Mesenchymal stem cell (in vitro differentiated cells and primary cell): ENCODE measurements around the gene PDE4B.

Experiments used
- DNase-seq: peaks from one replicate; pipeline ENCODE4 v3.0.0-alpha.2; 2013
- H2AFZ ChIP-seq: one replicate; pipeline ENCODE4 v1.6.1; 2013; ENCODE audit warnings: low read depth, mild to moderate bottlenecking, control low read depth, inconsistent platforms, low read length, moderate library complexity
- H2AK5ac ChIP-seq: 2 replicates; pipeline ENCODE4 v1.6.1; 2013; ENCODE audit warnings: low read length, moderate library complexity, mild to moderate bottlenecking, inconsistent platforms; ENCODE audit not compliant: severe bottlenecking
- H2BK120ac ChIP-seq: one replicate; pipeline ENCODE4 v1.6.1; 2013; ENCODE audit warnings: low read depth, mild to moderate bottlenecking, inconsistent platforms, low read length, moderate library complexity
- H2BK12ac ChIP-seq, 2 experiments: one replicate each; pipeline ENCODE4 v1.6.1; 2013; ENCODE audit warnings: inconsistent platforms in 2 of 2, low read length in 2 of 2, mild to moderate bottlenecking in 2 of 2, moderate library complexity in 2 of 2, control low read depth in 1 of 2
- H2BK15ac ChIP-seq: one replicate; pipeline ENCODE4 v1.6.1; 2013; ENCODE audit warnings: mild to moderate bottlenecking, low read depth, inconsistent platforms; ENCODE audit not compliant: poor library complexity, severe bottlenecking
- H2BK5ac ChIP-seq: 2 replicates; pipeline ENCODE4 v1.6.1; 2013; ENCODE audit warnings: low read depth, mild to moderate bottlenecking, low read length, control low read depth, inconsistent platforms; ENCODE audit not compliant: poor library complexity, severe bottlenecking
- H3K14ac ChIP-seq, 2 experiments: one replicate each; pipeline ENCODE4 v1.6.1; 2013; ENCODE audit warnings: inconsistent platforms in 2 of 2, low read length in 2 of 2, control low read depth in 1 of 2, mild to moderate bottlenecking in 1 of 2, moderate library complexity in 1 of 2
- H3K18ac ChIP-seq, 2 experiments: one replicate each; pipeline ENCODE4 v1.6.1; 2013; ENCODE audit warnings: inconsistent platforms in 2 of 2, low read length in 2 of 2, control low read depth in 1 of 2, low read depth in 1 of 2, mild to moderate bottlenecking in 1 of 2
- H3K23ac ChIP-seq, 2 experiments: one replicate each; pipeline ENCODE4 v1.6.1; 2013; ENCODE audit warnings: inconsistent platforms in 2 of 2, low read length in 2 of 2, mild to moderate bottlenecking in 2 of 2, moderate library complexity in 2 of 2, control low read depth in 1 of 2
- H3K27ac ChIP-seq: 2 replicates; pipeline ENCODE4 v1.5.1; 2013; ENCODE audit warnings: mild to moderate bottlenecking, moderate library complexity, low read length, control low read depth, inconsistent platforms; ENCODE audit not compliant: poor library complexity, severe bottlenecking
- H3K27me3 ChIP-seq, 2 experiments: 2 replicates each; pipeline versions ENCODE4 v1.6.1 to v1.7.0; 2013; ENCODE audit warnings: low read length in 2 of 2, mild to moderate bottlenecking in 2 of 2, moderate library complexity in 2 of 2, control low read depth in 1 of 2, inconsistent platforms in 1 of 2; ENCODE audit not compliant: control insufficient read depth in 1 of 2, insufficient read depth in 1 of 2
- H3K36me3 ChIP-seq, 2 experiments: 2 replicates each; pipeline versions ENCODE4 v1.6.1 to v1.7.0; 2013; ENCODE audit warnings: low read length in 2 of 2, control low read depth in 1 of 2, inconsistent platforms in 1 of 2, low read depth in 1 of 2, mild to moderate bottlenecking in 1 of 2; ENCODE audit not compliant: insufficient read depth in 2 of 2, control insufficient read depth in 1 of 2
- H3K4ac ChIP-seq, 2 experiments: one replicate each; pipeline ENCODE4 v1.6.1; 2013; ENCODE audit warnings: inconsistent platforms in 2 of 2, low read length in 2 of 2, mild to moderate bottlenecking in 2 of 2, moderate library complexity in 2 of 2, control low read depth in 1 of 2, low read depth in 1 of 2
- H3K4me1 ChIP-seq: 2 replicates; pipeline ENCODE4 v1.6.1; 2013; ENCODE audit warnings: low read depth, low read length, control low read depth; ENCODE audit not compliant: control insufficient read depth, insufficient read depth
- H3K4me2 ChIP-seq: 2 replicates; pipeline ENCODE4 v1.6.1; 2013; ENCODE audit warnings: low read length, mild to moderate bottlenecking, inconsistent platforms; ENCODE audit not compliant: poor library complexity, severe bottlenecking
- H3K4me3 ChIP-seq, 2 experiments: 2 replicates each; pipeline versions ENCODE4 v1.5.1 to v1.7.0; 2013; ENCODE audit warnings: low read length in 2 of 2, mild to moderate bottlenecking in 2 of 2, control low read depth in 1 of 2, low read depth in 1 of 2; ENCODE audit not compliant: insufficient read depth in 1 of 2
- H3K79me1 ChIP-seq: replicated peaks from 2 replicates; pipeline ENCODE4 v1.6.1; 2013; ENCODE audit warnings: mild to moderate bottlenecking, control low read depth, low read length, inconsistent platforms; ENCODE audit not compliant: poor library complexity, severe bottlenecking
- H3K9ac ChIP-seq: 2 replicates; pipeline ENCODE4 v1.7.0; 2013; ENCODE audit warnings: mild to moderate bottlenecking, low read length, moderate library complexity
- H3K9me3 ChIP-seq: 2 replicates; pipeline ENCODE4 v1.7.0; 2013; ENCODE audit warnings: mild to moderate bottlenecking, low read length; ENCODE audit not compliant: control insufficient read depth
- H4K8ac ChIP-seq: one replicate; pipeline ENCODE4 v1.6.1; 2013; ENCODE audit warnings: inconsistent platforms, mild to moderate bottlenecking, low read length, moderate library complexity
- H4K91ac ChIP-seq: one replicate; pipeline ENCODE4 v1.6.1; 2013; ENCODE audit warnings: mild to moderate bottlenecking, low read length, inconsistent platforms
- WGBS: methylation state at CpG from one replicate; pipeline ENCODE4 v1.1.7; 2013; ENCODE audit warnings: mixed read lengths; 5-methylcytosine and 5-hydroxymethylcytosine counted together

PDE4B gene

GRCh38 chr1:66246351-66247269 lies 453.9 kb downstream of the PDE4B start:
- Histone ChIP-seq H2AFZ (no peak overlapping the region), H3K27ac (no peak overlapping the region), H3K9ac (no peak overlapping the region), H3K79me1 (no peaks in the 10 kb centered on the region), H3K27me3 (no peaks in the 10 kb centered on the region), H3K14ac (no peak overlapping the region), H3K23ac (no peak overlapping the region), H3K4me2 (no peak overlapping the region), H2BK15ac (no peak overlapping the region), H3K4ac (no peak overlapping the region), H4K91ac (no peak overlapping the region), H2BK12ac (no peak overlapping the region), H4K8ac (no peak overlapping the region), H3K18ac (no peak overlapping the region), H3K36me3 (no peaks in the 10 kb centered on the region), H3K4me3 (no peak overlapping the region), H3K4me1 (no peaks in the 10 kb centered on the region), H2BK120ac (no peak overlapping the region), H2AK5ac (no peak overlapping the region), H2BK5ac (no peak overlapping the region), H3K9me3 (no peaks in the 10 kb centered on the region)
- no peak for DNase-seq
- 88% methylated on average over 7 of the region's 9 CpGs for WGBS

- no peaks in the 10 kb centered on the region for H3K9me3 ChIP-seq
- no peak for DNase-seq
- H2BK12ac ChIP-seq, result no peak overlapping the region
- H3K14ac ChIP-seq, result no peak overlapping the region
- 95% methylated on average over 8 of the region's 11 CpGs for WGBS
- no peaks in the 10 kb centered on the region for H3K4me1 ChIP-seq
- no peak overlapping the region for H3K27ac ChIP-seq
- no peaks in the 10 kb centered on the region for H3K27me3 ChIP-seq
- H3K4me3 ChIP-seq, result no peak overlapping the region
- H3K36me3 ChIP-seq, result no peaks in the 10 kb centered on the region
- no peaks in the 10 kb centered on the region for H3K79me1 ChIP-seq
- H3K9ac ChIP-seq, result peak overlapping the region; percentile 61
- H2BK5ac ChIP-seq, result no peak overlapping the region
- no peak overlapping the region for H4K8ac ChIP-seq
- H4K91ac ChIP-seq, result no peak overlapping the region
- H3K18ac ChIP-seq, result no peak overlapping the region
- no peak overlapping the region for H3K4ac ChIP-seq
- no peak overlapping the region for H3K23ac ChIP-seq
- no peak overlapping the region for H2BK15ac ChIP-seq
- no peak overlapping the region for H2BK120ac ChIP-seq
- no peak overlapping the region for H2AFZ ChIP-seq
- no peak overlapping the region for H2AK5ac ChIP-seq
- no peak overlapping the region for H3K4me2 ChIP-seq
Measured at GRCh38 chr1:66247415-66248208, 454.9 kb downstream of the PDE4B start.

DNA sequence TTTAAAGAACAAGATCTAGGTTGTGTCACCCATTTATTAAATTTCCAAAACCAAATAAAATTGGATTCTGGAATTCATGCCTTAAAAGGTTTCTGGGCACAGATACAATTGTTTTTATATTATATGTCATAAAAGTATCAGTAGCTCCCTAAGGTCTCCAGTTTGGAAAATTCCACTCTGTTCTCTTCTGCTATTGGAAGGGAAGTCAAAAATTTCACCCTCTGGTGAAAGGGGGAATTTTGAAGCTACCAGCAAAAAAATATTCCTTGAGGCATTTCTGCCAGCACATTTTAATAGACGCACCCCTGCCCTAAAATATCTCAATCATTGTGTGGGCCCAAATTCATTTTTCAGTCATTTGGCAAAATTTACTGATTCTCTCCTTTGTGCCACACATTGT lies 455.6 kb downstream of the PDE4B start:
- H3K79me1 ChIP-seq, result no peaks in the 10 kb centered on the region
- no peaks in the 10 kb centered on the region for H3K36me3 ChIP-seq
- H3K14ac ChIP-seq, result no peak overlapping the region
- no peak overlapping the region for H2AK5ac ChIP-seq
- H3K4ac ChIP-seq, result no peak overlapping the region
- H3K27me3 ChIP-seq, result no peaks in the 10 kb centered on the region
- H2BK15ac ChIP-seq, result no peak overlapping the region
- no peak overlapping the region for H2AFZ ChIP-seq
- no peak overlapping the region for H3K4me2 ChIP-seq
- no peak overlapping the region for H3K23ac ChIP-seq
- no peak overlapping the region for H4K8ac ChIP-seq
- no peak overlapping the region for H3K18ac ChIP-seq
- H3K4me1 ChIP-seq, result no peaks in the 10 kb centered on the region
- no peaks in the 10 kb centered on the region for H3K9me3 ChIP-seq
- H2BK5ac ChIP-seq, result no peak overlapping the region
- H2BK120ac ChIP-seq, result no peak overlapping the region
- no peak overlapping the region for H3K4me3 ChIP-seq
- no peak overlapping the region for H2BK12ac ChIP-seq
- H4K91ac ChIP-seq, result no peak overlapping the region
- peak overlapping the region; percentile 61 for H3K9ac ChIP-seq
- WGBS, result 67% methylated on average over 1 of the region's 1 CpG
- no peak overlapping the region for H3K27ac ChIP-seq
- DNase-seq, result no peak

DNA sequence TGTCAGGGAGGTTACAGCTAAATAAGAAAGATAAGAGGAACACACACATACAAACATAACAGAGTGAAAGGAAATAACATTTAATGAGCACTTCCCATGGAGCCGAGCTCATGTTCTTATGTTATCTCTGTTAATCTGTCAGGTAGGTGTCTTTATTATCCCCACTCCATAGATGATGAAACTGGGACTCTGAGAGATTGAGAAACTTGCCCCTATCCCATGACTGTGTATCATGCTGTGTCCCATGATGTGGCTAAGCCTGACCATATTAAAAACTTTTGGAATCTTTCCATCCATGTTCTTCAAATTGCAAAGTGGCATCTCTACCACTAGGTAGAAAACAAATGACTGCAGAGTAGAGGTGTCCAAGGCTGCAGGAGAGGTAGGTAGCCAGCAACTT lies 456.1 kb downstream of the PDE4B start:
- Histone ChIP-seq H2BK120ac (no peak overlapping the region), H4K8ac (no peak overlapping the region), H3K4me1 (no peaks in the 10 kb centered on the region), H2BK15ac (no peak overlapping the region), H2BK12ac (no peak overlapping the region), H3K4me3 (no peak overlapping the region), H3K9me3 (no peaks in the 10 kb centered on the region), H3K23ac (no peak overlapping the region), H3K79me1 (no peaks in the 10 kb centered on the region), H3K4me2 (no peak overlapping the region), H4K91ac (no peak overlapping the region), H2AK5ac (no peak overlapping the region), H3K27me3 (no peaks in the 10 kb centered on the region), H3K9ac (peak overlapping the region; percentile 61), H2BK5ac (no peak overlapping the region), H2AFZ (no peak overlapping the region), H3K18ac (no peak overlapping the region), H3K27ac (no peak overlapping the region), H3K4ac (no peak overlapping the region), H3K14ac (no peak overlapping the region), H3K36me3 (no peaks in the 10 kb centered on the region)
- WGBS, result no CpG with 5 or more reads among the region's 1 CpG
- peak; percentile 34 for DNase-seq
